B cell (primary cell): Measurements from ENCODE around the gene SP6.

Experiments used
- EZH2 ChIP-seq: IDR thresholded peaks from 2 replicates; pipeline ENCODE4 v1.6.1; 2012; ENCODE audit warnings: borderline replicate concordance, low read depth, mild to moderate bottlenecking, moderate library complexity, low read length; ENCODE audit not compliant: insufficient read depth, poor library complexity, severe bottlenecking
- TF ChIP-seq, protein P1 (sequence below): fragments of 200-600 bp; IDR thresholded peaks from one replicate; pipeline ENCODE4 v1.8.0; 2022; ENCODE audit warnings: antibody characterized with exemption, mild to moderate bottlenecking

DNA sequence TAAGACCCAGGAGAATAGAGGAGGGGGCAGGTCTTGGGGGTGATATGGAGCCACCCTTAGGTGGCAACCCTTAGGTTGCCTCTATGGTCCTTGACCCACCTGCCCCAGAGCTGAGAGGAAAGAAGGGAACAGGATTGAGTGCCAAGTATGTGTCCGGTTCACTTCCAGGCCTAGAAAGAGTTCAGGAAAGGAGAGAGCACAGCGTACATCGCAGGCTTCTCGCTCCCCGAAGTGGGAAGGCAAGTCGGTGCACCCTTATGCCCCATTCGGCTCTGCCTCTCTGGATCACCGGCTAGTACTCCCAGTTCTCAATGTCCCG is 631 bp downstream of the SP6 start:
- TF ChIP-seq, protein P1, sequence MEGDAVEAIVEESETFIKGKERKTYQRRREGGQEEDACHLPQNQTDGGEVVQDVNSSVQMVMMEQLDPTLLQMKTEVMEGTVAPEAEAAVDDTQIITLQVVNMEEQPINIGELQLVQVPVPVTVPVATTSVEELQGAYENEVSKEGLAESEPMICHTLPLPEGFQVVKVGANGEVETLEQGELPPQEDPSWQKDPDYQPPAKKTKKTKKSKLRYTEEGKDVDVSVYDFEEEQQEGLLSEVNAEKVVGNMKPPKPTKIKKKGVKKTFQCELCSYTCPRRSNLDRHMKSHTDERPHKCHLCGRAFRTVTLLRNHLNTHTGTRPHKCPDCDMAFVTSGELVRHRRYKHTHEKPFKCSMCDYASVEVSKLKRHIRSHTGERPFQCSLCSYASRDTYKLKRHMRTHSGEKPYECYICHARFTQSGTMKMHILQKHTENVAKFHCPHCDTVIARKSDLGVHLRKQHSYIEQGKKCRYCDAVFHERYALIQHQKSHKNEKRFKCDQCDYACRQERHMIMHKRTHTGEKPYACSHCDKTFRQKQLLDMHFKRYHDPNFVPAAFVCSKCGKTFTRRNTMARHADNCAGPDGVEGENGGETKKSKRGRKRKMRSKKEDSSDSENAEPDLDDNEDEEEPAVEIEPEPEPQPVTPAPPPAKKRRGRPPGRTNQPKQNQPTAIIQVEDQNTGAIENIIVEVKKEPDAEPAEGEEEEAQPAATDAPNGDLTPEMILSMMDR, result no peak
- no peak for TF ChIP-seq EZH2
